ENCODE results near the gene ARHGAP29.
"Not testable (repeated sequence)": the region's sequence is repeated elsewhere in the genome, so short reads cannot be mapped to it uniquely, and the experiment has no call there.

Gene ARHGAP29

GRCh38 chr1:94231746-94232145 is 5.6 kb downstream of the ARHGAP29 start:
- no peak for DNase-seq

GRCh38 chr1:94230920-94231319 is 6.5 kb downstream of the ARHGAP29 start:
- DNase-seq = no peak

GRCh38 chr1:94228640-94229375 is 8.6 kb downstream of the ARHGAP29 start:
- no peak for DNase-seq

GRCh38 chr1:94227624-94228023 is 9.8 kb downstream of the ARHGAP29 start:
- no peak for DNase-seq

GRCh38 chr1:94225845-94226244 is 11.5 kb downstream of the ARHGAP29 start:
- DNase-seq = no peak

GRCh38 chr1:94218332-94218731 is 19.1 kb downstream of the ARHGAP29 start:
- DNase-seq = no peak

- DNase-seq = no peak
These were observed 21.4 kb downstream of the ARHGAP29 start for GRCh38 chr1:94215955-94216354.

- no peak for DNase-seq
These were observed 27.4 kb downstream of the ARHGAP29 start for GRCh38 chr1:94209982-94210381.

GRCh38 chr1:94209425-94209824 is 28.0 kb downstream of the ARHGAP29 start:
- DNase-seq = no peak

GRCh38 chr1:94207695-94208094 is 29.7 kb downstream of the ARHGAP29 start:
- DNase-seq = no peak

- DNase-seq = no peak
These were observed 31.7 kb downstream of the ARHGAP29 start for GRCh38 chr1:94205639-94206038.

GRCh38 chr1:94202241-94202640 is 35.1 kb downstream of the ARHGAP29 start:
- DNase-seq = peak in 1 of 2 experiments; percentile 20

GRCh38 chr1:94199398-94199797 is 38.0 kb downstream of the ARHGAP29 start:
- no peak for DNase-seq

GRCh38 chr1:94194079-94194865 is 43.1 kb downstream of the ARHGAP29 start:
- DNase-seq = no peak

- DNase-seq = no peak
These were observed 44.3 kb downstream of the ARHGAP29 start for GRCh38 chr1:94193128-94193527.

- no peak for DNase-seq
These were observed 46.2 kb downstream of the ARHGAP29 start for GRCh38 chr1:94191216-94191615.

- DNase-seq = no peak
These were observed 50.4 kb downstream of the ARHGAP29 start for GRCh38 chr1:94186946-94187345.

- DNase-seq = no peak
These were observed 54.1 kb downstream of the ARHGAP29 start for GRCh38 chr1:94183197-94183815.

GRCh38 chr1:94182191-94182590 is 55.2 kb downstream of the ARHGAP29 start:
- no peak for DNase-seq

- no peak for DNase-seq
These were observed 56.7 kb downstream of the ARHGAP29 start for GRCh38 chr1:94180650-94181049.

GRCh38 chr1:94178901-94179300 is 58.5 kb downstream of the ARHGAP29 start:
- DNase-seq = no peak

- DNase-seq = no peak
These were observed 68.3 kb downstream of the ARHGAP29 start for GRCh38 chr1:94169126-94169525.

- no peak for DNase-seq
These were observed 71.5 kb downstream of the ARHGAP29 start for GRCh38 chr1:94165843-94166242.

GRCh38 chr1:94164885-94165284 is 72.5 kb downstream of the ARHGAP29 start:
- not testable (repeated sequence) for DNase-seq

Data from NCI-H446 (cell line).